ENCODE results near the gene FAM20A. TPM values are rescaled to one million over a fixed set of nuclear protein-coding genes. Genes with fewer than 3 reads are reported as not detected.
"Not testable (repeated sequence)": the region's sequence is repeated elsewhere in the genome, so short reads cannot be mapped to it uniquely, and the experiment has no call there.

Gene FAM20A
- total RNA-seq, 1 experiment from 2014 or later, result not detected

DNA sequence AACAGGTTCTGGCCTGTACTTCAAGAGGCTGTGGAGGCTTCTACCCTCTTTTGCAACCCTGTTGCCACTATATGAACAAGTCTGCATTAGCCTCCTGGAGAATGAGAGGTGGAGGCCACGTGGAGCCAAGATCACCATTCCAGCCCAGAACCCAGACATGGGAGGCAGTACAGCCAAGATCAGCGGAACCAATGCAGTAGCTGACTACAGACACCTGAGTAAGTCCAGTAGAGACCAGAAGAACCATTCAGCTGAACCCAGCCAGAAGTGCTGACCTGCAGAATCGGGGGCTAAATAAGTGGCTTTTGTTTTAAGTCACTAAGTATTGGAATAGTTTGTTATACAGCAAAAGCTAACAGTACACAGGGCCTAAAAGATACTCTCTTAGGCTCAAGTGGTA, 12.1 kb downstream of the FAM20A start:
- DNase-seq (ENCODE audit: low read depth), result no peak

- no peak for DNase-seq (ENCODE audit: low read depth)
Measured at GRCh38 chr17:68588362-68588761, 12.8 kb downstream of the FAM20A start.

- DNase-seq (ENCODE audit: low read depth), result no peak
Measured at GRCh38 chr17:68587847-68588246, 13.3 kb downstream of the FAM20A start.

DNA sequence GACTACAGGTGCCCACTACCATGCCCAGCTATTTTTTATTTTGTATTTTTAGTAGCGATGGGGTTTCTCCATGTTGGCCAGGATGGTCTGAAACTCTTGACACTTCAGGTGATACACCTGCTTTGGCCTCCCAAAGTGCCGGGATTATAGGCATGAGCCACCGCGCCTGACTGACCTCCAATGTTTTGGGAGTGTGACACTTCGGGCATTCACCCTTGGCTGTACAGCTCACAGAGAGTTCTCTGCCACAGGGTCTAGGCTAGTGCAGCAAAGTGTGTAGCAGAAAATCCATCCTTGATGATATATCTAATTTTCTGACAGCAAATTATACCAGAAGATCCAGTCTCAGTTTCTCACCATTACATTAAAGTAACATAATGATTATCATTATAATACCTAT, 14.1 kb downstream of the FAM20A start:
- DNase-seq (ENCODE audit: low read depth), result no peak

- no peak for DNase-seq (ENCODE audit: low read depth)
Measured at GRCh38 chr17:68585643-68586042, 15.5 kb downstream of the FAM20A start.

DNA sequence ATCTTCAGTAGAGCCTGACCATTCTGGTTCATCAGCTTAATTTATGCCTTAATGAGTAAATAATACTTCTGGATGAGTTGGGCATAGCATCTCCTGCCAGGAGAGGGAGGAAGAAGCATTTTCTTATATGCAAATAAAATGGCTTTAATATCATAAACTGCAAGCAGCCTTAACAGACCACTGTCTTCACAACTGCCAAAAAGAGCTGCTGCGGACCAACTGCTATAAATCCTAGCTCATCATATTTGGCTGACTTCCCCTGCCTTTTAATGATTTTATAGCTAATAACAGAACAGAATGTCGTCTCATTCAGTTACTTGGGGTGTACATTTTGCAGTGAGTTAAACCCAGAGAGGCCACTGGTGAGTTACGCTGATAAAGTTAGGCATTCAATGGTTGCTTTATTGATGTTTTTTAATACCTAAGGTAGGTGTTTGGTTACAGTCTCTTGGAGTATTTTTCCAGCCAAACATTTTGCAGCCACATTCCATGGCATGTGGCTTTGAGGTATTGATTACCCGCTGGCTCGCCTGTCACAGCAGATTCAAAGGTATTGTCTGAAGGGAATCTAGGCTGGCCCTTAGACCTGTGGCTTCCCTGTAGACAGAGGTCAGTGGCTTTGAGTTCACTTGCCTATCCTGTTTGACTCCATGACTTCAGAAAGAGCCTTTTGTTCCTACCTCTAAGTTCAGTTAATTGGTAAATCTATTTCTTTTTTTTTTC, 16.4 kb downstream of the FAM20A start:
- DNase-seq (ENCODE audit: low read depth), result no peak

- not testable (repeated sequence) for DNase-seq (ENCODE audit: low read depth)
Measured at GRCh38 chr17:68582867-68583266, 18.3 kb downstream of the FAM20A start.

DNA sequence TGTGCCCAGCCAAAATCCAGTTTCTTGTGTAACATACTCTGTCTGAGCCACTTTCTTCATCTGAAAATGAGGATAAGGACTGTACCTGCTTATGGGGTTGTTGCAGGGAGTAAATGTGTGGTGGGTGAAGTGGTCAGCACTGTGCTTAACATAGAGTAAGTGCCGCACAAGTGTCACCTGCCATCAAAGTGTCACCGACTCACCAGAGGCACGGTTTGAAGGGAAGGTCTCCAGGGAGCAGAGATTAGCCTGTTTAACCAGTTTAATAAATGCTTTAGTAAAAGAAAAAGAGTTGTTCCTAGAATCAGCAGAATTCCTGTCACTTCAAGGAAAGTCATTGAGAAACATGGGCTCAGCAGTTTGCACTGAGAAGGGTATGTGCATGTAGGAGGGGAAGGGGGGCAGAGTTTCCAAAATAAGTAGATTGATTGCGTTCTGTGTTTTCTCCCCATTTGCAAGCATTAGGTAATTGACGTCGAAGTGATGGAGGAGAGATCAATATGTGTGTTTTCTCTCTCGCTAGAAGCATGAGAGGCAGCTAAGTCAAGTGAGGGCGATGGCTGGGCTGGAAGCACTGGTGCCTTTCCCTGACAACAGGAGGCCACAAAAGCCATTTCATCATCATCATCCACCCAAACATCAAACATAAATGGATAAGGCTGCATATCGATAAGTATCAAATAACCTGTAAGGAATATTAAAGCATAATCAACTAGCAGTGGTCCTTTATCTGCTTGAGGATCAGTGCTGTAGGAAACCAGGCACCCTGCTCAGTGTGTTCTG, 19.1 kb downstream of the FAM20A start:
- DNase-seq (ENCODE audit: low read depth), result no peak

DNA sequence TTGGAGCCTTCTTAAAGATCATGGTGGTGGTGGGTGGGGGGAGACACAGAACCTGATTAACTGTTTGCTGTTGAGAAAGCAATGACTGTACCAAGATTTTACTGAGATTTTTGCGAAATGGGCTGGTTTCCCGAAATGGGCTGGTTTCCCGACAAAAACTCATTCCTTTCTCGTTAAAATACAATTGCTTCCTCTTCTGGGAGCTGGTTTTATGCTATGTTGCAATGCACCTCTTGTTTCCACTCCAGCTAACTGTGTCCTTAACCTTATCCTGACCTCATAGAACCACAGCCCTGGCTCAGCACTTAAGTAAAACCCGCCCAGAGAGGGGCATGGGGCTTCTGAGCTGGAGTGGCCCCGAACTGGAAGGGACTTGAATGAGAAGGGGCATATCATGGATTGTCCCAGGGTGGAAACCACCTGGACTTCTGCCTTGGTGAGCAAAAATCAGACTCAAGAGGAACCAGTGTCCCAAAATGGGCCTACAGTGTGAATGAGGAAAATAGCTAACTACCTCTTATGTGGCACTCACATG, 20.9 kb downstream of the FAM20A start:
- no peak for DNase-seq (ENCODE audit: low read depth)

DNA sequence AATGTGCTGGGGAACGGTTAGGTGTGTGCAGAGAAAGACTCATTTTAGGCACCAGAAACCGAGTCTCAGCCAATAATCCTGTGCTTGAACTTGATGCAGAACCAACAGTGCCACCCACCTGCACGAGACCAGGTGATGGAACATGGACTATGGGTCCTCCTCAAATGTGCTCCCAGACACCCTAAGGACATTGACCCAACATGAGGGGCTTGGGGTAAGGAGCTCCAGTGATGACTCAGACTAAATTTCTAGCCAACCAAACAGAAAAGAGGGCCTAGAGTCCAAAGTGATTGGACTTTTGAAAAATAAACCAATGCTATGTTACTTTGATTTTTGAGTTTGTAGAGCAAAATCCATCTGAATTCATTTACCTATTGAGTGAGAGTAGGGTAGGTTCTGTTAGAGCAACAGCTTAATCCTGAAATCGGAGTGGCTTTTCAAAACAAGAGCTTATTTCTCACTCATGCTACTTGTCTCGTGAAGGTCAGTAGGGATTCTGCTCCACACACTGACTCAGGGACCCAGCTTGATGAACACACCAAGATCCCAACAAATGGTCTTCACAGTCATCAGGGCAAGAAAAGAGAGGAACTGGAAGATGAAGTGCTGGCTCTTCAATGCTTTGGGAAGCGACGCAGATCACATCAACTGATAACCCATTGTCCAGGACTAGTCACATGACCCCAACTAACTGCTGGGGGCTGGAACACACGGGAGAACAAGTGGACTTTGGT, 21.8 kb downstream of the FAM20A start:
- no peak for DNase-seq (ENCODE audit: low read depth)

DNA sequence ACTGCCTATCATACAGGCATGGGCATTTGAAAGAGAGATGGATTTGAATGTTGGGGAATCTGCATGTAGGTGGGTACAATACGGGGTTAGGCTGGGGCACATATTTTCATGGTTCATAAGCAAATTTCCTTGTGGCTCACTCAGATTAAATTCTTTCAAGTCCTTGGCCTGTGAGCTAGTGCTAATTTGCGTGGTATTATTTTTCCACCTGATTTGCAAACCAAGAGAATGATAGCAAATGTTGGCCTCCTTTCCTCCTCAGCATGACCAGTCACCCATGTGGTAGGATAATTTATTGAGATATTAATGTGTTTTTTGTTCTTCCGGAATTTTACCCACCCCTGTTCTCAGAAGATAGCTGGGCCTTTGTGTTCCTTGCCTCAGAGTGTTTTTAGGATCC, 22.9 kb downstream of the FAM20A start:
- DNase-seq (ENCODE audit: low read depth), result no peak

- no peak for DNase-seq (ENCODE audit: low read depth)
Measured at GRCh38 chr17:68577497-68577821, 23.7 kb downstream of the FAM20A start.

GRCh38 chr17:68576811-68577496, 24.2 kb downstream of the FAM20A start:
- peak; percentile 18 for DNase-seq (ENCODE audit: low read depth)

GRCh38 chr17:68576137-68576536, 25.0 kb downstream of the FAM20A start:
- DNase-seq (ENCODE audit: low read depth), result no peak

- no peak for DNase-seq (ENCODE audit: low read depth)
Measured at GRCh38 chr17:68573338-68573737, 27.8 kb downstream of the FAM20A start.

GRCh38 chr17:68572138-68572842, 28.9 kb downstream of the FAM20A start:
- no peak for DNase-seq (ENCODE audit: low read depth)

GRCh38 chr17:68570526-68570925, 30.6 kb downstream of the FAM20A start:
- no peak for DNase-seq (ENCODE audit: low read depth)

GRCh38 chr17:68569346-68569745, 31.8 kb downstream of the FAM20A start:
- no peak for DNase-seq (ENCODE audit: low read depth)

- no peak for DNase-seq (ENCODE audit: low read depth)
Measured at GRCh38 chr17:68568581-68568980, 32.6 kb downstream of the FAM20A start.

DNA sequence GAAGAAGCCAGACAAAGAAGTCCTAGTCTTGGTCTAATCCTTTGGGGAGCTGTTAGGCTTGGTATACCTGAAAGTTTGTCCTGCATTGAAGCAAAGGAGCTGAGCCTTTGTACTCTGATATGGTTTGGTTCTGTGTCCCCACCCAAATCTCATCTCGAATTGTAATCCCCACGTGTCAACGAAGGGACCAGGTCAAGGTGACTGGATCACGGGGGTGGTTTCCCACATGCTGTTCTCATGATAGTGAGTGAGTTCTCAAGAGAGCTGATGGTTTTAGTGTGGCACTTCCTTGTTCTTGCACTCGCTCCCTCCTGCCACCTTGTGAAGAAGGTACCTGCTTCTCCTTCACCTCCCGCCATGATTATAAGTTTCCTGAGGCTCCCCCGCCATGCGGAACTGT, 33.6 kb downstream of the FAM20A start:
- no peak for DNase-seq (ENCODE audit: low read depth)

- no peak for DNase-seq (ENCODE audit: low read depth)
Measured at GRCh38 chr17:68567035-68567434, 34.1 kb downstream of the FAM20A start.

Data from LHCN-M2 (cell line).